NCI-H1436 (cell line): ENCODE data around the gene TST.

Source experiments
- DNase-seq: peaks from one replicate; lab custom pipeline; 2025; lab: John Stamatoyannopoulos, UW

The TST gene

GRCh38 chr22:36982136-36982535, 37.1 kb downstream of the TST start:
- DNase-seq = peak; percentile 4

GRCh38 chr22:36981247-36981775, 37.9 kb downstream of the TST start:
- no peak for DNase-seq

- DNase-seq = no peak
These were observed 40.0 kb downstream of the TST start for GRCh38 chr22:36979016-36979910.

DNA sequence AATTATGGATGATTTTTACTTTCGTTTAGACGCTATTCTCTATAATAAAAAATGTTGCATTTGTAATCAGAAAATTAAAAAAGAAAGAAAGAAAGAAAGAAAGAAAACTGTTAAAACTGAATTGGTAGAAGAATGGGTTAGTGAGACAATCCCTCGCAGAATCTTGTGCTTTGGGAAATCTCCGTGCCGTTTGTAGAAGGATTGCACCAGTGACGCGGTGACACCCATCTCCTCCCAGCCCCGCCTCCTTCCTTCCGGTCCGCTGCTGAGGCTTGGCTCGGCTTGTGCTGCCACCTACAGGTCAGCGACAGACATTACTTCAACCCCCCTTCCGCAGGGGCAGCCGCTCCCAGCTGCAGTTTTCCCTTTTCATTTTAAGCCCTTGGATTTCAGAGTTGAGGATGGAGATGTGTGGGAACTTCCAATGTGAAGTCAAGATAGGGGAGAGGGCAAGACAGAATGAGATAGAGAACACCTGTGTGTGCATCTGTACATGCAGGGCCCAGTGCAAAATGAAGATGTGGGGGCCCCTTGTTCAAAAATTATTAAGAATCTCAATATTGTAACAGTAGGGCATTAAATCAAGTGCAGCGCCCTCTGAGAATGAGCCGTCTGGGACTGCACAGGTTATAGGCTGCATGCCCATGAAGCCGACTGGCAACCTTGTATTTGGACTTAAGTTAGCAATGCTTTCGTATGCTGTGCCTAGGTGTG, 41.1 kb downstream of the TST start:
- DNase-seq = peak; percentile 81

- DNase-seq = peak; percentile 53
These were observed 41.8 kb downstream of the TST start for GRCh38 chr22:36977401-36977861.

DNA sequence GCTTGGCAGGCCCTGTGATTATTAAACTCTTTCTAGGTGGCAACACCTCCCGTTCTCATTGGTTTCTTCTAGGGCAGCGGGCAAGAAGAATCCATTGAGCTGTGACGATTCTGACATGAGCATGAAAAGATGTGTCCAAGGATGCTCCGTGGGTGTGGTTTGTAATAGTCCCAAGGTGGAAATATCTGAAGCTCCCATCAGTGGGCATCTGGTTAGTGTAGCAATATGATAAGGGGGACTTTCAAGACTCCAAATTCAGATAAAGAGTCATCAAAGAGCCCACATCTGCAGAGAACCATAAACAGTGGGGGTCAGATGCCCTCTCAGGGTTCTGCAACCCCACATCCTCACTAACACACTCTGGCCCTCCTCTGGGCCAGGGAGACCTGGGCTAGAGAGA, 42.6 kb downstream of the TST start:
- no peak for DNase-seq

DNA sequence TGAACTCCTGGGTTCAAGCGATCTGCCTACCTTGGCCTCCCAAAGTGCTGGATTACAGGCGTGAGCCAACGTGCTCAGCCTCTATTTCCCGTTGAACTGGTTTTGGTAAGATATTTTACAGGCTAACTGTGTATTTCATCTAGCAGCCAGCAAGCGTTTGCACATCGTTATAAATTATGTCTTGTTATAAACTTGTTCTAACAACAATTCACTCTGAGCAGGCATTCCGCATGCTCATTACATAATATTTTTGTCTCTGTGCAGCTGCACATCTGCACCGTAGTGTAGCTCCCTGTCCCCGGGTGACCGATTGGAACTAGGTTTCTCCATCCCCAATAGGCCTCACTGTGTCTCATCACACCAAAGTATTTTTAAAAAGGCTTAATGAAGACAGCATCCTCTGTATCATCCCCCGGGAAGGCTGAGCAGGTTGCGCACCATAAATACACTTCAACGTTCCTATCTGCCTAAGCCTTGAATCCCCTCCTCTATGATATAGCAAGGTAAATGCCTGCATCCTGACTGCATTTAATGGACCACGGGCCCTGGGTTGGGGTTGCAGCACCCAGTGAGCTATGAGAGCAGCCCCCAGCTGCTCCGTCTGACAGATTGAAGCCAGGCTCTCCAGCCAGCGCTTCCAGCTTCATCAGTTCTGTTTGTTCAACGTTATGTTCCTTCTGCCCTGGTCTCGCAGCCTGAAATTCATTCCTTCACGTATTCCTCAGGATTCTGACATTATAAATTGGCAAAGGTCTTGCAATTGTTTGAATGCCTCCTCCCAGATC, 47.7 kb downstream of the TST start:
- no peak for DNase-seq

- DNase-seq = no peak
These were observed 50.8 kb downstream of the TST start for GRCh38 chr22:36968249-36968964.

- no peak for DNase-seq
These were observed 52.3 kb downstream of the TST start for GRCh38 chr22:36966851-36967540.

GRCh38 chr22:36965696-36966095, 53.6 kb downstream of the TST start:
- DNase-seq = no peak

GRCh38 chr22:36964106-36964505, 55.1 kb downstream of the TST start:
- DNase-seq = no peak

DNA sequence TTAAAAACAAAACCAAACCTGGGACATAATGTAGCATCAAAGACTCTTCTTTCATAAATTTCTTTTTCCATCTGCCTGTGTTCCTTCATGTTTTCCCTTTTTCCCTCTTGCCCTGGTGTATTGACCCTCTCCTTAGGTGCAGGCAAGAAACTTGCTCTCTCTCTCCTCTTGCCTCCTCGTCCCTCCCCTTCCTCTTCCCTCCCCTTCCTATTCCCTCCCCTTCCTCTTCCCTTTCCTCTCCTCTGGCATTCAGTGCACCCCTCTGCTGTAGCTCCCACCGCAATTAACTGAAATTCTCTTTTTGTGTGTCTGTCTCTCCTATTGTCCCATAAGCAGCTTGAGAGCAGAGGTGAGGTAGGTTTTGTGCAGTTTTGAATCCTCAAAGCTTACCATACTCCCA, 55.9 kb downstream of the TST start:
- no peak for DNase-seq

DNA sequence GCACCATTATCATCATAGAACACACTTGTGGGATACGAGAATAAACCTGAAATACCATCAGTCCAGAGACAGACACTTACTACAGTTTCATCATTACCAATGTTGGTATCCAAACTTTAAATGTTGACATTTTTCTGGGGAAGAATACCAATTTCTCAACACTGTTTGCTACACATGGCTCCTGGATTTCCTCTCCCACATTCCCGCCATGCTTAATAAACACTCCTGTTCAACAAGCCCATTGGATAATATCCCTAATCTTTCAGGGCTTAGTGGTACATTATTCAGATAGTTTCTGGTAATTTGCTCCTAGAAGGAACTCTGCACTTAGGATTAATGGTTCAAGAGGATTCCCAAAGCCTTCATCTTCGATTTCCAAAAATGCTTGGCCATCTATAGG, 57.6 kb downstream of the TST start:
- no peak for DNase-seq
